K562 (cell line): ENCODE data around the gene TTN. TPM values are rescaled to one million over a fixed set of nuclear protein-coding genes. Genes with fewer than 3 reads are reported as not detected.

Experiments used
- ATAC-seq: fragments of 200-7000 bp; cut with Tn5 transposase; 3 replicates; pipeline ENCODE4 v1.9.1; 2020; ENCODE audit warnings: moderate library complexity
- BruUV-seq: library from RNA; stranded (reverse); fragments of 400-500 nt; replicated peaks from 2 replicates; lab custom pipeline; 2021; lab: Mats Ljungman, UMichigan
- CTCF ChIA-PET: fragments of 300-600 bp; formaldehyde crosslinking; extraction: SDS; loops from one replicate; lab custom pipeline; 2021; ENCODE audit warnings: low intra/inter-chr PET ratio; lab: Yijun Ruan, JAX
- POLR2A ChIA-PET: fragments of 300-600, 350-650 bp; sonication (Branson Sonifier 250); formaldehyde crosslinking; extraction: SDS; loops from one replicate; lab custom pipeline; 2021; ENCODE audit warnings: antibody characterized with exemption, inconsistent platforms; lab: Yijun Ruan, JAX
- DNase-seq, 4 experiments: peaks; one replicate each; pipeline versions ENCODE4 v3.0.0 to v3.0.0-alpha.2; 2011 to 2018; ENCODE audit warnings: low spot score in 3 of 4, mixed read lengths in 3 of 4; ENCODE audit errors: extremely low read depth in 1 of 4
- FAIRE-seq: peaks from 2 replicates; lab custom pipeline; 2011; peaks lifted over from hg19 to GRCh38; lab: Jason Lieb, UNC
- H2AFZ ChIP-seq: 2 replicates; pipeline ENCODE4 v1.6.0; 2011; ENCODE audit warnings: low read depth, low read length, control low read depth, inconsistent platforms
- H3K27ac ChIP-seq: fragments of 200-600 bp; 3 replicates; pipeline ENCODE4 v1.8.0; 2011; ENCODE audit warnings: low read depth, mild to moderate bottlenecking, control low read depth, inconsistent platforms, low read length, moderate library complexity, mixed read lengths; ENCODE audit errors: extremely low read depth
- H3K27me3 ChIP-seq, 2 experiments: fragments of 300-600 bp in 1 of 2; 2 replicates in 1 of 2; 3 replicates in 1 of 2; pipeline versions ENCODE4 v1.6.0 to v1.8.0; 2011; ENCODE audit warnings: inconsistent platforms in 2 of 2, low read length in 2 of 2, mild to moderate bottlenecking in 1 of 2, mixed read lengths in 1 of 2, moderate library complexity in 1 of 2; ENCODE audit not compliant: control insufficient read depth in 2 of 2, insufficient read depth in 2 of 2
- H3K36me3 ChIP-seq: fragments of 300-600 bp; 3 replicates; pipeline ENCODE4 v1.8.0; 2011; ENCODE audit warnings: mild to moderate bottlenecking, low read length, inconsistent platforms; ENCODE audit not compliant: control insufficient read depth, insufficient read depth
- H3K4me1 ChIP-seq, 2 experiments: fragments of 200-600 bp in 1 of 2; replicated peaks in 1 of 2; 2 replicates in 1 of 2; 3 replicates in 1 of 2; pipeline versions ENCODE4 v1.5.1 to v1.8.0; 2011; ENCODE audit warnings: inconsistent platforms in 2 of 2, low read length in 2 of 2, mild to moderate bottlenecking in 1 of 2, mixed read lengths in 1 of 2, moderate library complexity in 1 of 2; ENCODE audit not compliant: control insufficient read depth in 2 of 2, insufficient read depth in 2 of 2
- H3K4me2 ChIP-seq: 2 replicates; pipeline ENCODE4 v1.6.1; 2011; ENCODE audit warnings: low read length, control low read depth, inconsistent platforms, mixed read lengths; ENCODE audit not compliant: insufficient read depth
- H3K4me3 ChIP-seq: fragments of 200-600 bp; sonication (generic), shearing (Covaris generic); 2 replicates; pipeline ENCODE4 v1.5.1; 2016; ENCODE audit warnings: control low read depth, inconsistent platforms
- H3K79me2 ChIP-seq: fragments of 200-600 bp; 3 replicates; pipeline ENCODE4 v1.8.0; 2011; ENCODE audit warnings: low read length, inconsistent platforms; ENCODE audit not compliant: control insufficient read depth, insufficient read depth
- H3K9ac ChIP-seq, 2 experiments: 2 replicates each; pipeline versions ENCODE4 v1.6.0 to v1.6.1; 2011; ENCODE audit warnings: low read depth in 2 of 2, low read length in 2 of 2, control low read depth in 1 of 2, inconsistent platforms in 1 of 2, mild to moderate bottlenecking in 1 of 2, mixed read lengths in 1 of 2; ENCODE audit not compliant: insufficient read depth in 1 of 2
- H3K9me1 ChIP-seq: one replicate; pipeline ENCODE4 v1.6.0; 2011; ENCODE audit warnings: inconsistent platforms, mild to moderate bottlenecking, low read length, moderate library complexity; ENCODE audit not compliant: control insufficient read depth, insufficient read depth
- H3K9me3 ChIP-seq: replicated peaks from 2 replicates; pipeline ENCODE4 v1.5.1; 2011; ENCODE audit warnings: low read depth, low read length, inconsistent platforms; ENCODE audit not compliant: control insufficient read depth, insufficient read depth
- H4K20me1 ChIP-seq: replicated peaks from 2 replicates; pipeline ENCODE4 v1.6.1; 2011; ENCODE audit warnings: low read length, inconsistent platforms, mixed read lengths; ENCODE audit not compliant: control insufficient read depth, insufficient read depth
- CUX1 ChIP-seq: fragments of 200-800 bp; sonication (Bioruptor generic); IDR thresholded peaks from 2 replicates; pipeline ENCODE4 v1.6.1; 2016; ENCODE audit warnings: missing genetic modification characterization, missing compliant biosample characterization
- DACH1 ChIP-seq: fragments of 450-650 bp; IDR thresholded peaks from 2 replicates; pipeline ENCODE4 v1.6.1; 2018; ENCODE audit not compliant: partially characterized antibody
- MLX ChIP-seq, 2 experiments: fragments of 450-650 bp in 1 of 2; sonication (generic) in 1 of 2; formaldehyde crosslinking; conservative IDR thresholded peaks; 2 replicates each; pipeline versions ENCODE4 v1.4.0 to v1.8.1; 2020 to 2022; ENCODE audit warnings: mild to moderate bottlenecking in 1 of 2, missing genetic modification reagents in 1 of 2
- ZNF316 ChIP-seq: fragments of 450-650 bp; IDR thresholded peaks from 2 replicates; pipeline ENCODE4 v1.6.1; 2016
- WGBS: fragments of 100-300 bp; shearing (Covaris generic); methylation state at CpG from one replicate; pipeline ENCODE4 v1.1.6; 2016; ENCODE audit warnings: low coverage, mixed read lengths; ENCODE audit not compliant: insufficient coverage; ENCODE audit errors: missing lambda C conversion rate; 5-methylcytosine and 5-hydroxymethylcytosine counted together
- in situ Hi-C: fragments of 300-500 bp; cut with MboI; formaldehyde crosslinking; loops from 4 replicates; pipeline ENCODE4 v1.15.0; 2018; ENCODE audit warnings: inconsistent platforms, mixed read lengths
- intact Hi-C: fragments of 100-400 bp; cut with micrococcal nuclease; formaldehyde crosslinking; loops from 2 replicates; pipeline ENCODE4 v1.14.2; 2022
- polyA plus RNA-seq, 8 experiments: library from polyadenylated mRNA; depleted of rRNA in 4 of 8; stranded (reverse) in 5 of 8; unstranded in 3 of 8; fragments of >200 nt; fragmentation: Nextera tagmentation in 2 of 8; fragmentation: Illumina TruSeq in 1 of 8; extraction: Ambion mirVana in 2 of 8; extraction: Trizol in 1 of 8; gene quantifications; 2 replicates each; pipeline versions ENCODE4 v1.2.1 to v1.2.3, GENCODE V29; 2011 to 2014; ENCODE audit warnings: inconsistent platforms in 1 of 8, missing spikeins in 1 of 8
- total RNA-seq, 7 experiments: library from RNA; depleted of rRNA in 6 of 7; stranded (reverse); fragments of >200 nt in 6 of 7; fragmentation: Illumina TruSeq in 2 of 7; extraction: Trizol in 2 of 7; gene quantifications; 2 replicates each; pipeline versions ENCODE4 v1.2.1 to v1.2.3, GENCODE V29; 2011 to 2021; ENCODE audit warnings: low replicate concordance in 1 of 7

The TTN gene
- total and polyA plus RNA-seq, 9 of the 15 experiments (the other 6 are each of a cell fraction or from before 2014, with no cell fraction given), result under 0.01 to 0.20 (median 0.04) TPM; not detected in 1

GRCh38 chr2:178506949-178507348, 300.3 kb downstream of the TTN start:
- no peak for DNase-seq
- Histone ChIP-seq H3K4me2 (no peak overlapping the region), H3K9me1 (no peaks in the 10 kb centered on the region), H3K27ac (no peak overlapping the region), H3K4me3 (no peak overlapping the region), H3K79me2 (no peaks in the 10 kb centered on the region), H3K9ac (no peak overlapping the region), H2AFZ (no peak overlapping the region), H3K36me3 (peaks cover 30% of the 10 kb centered on the region), H3K4me1 (no peaks in the 10 kb centered on the region), H3K9me3 (no peaks in the 10 kb centered on the region), H3K27me3 (no peaks in the 10 kb centered on the region), H4K20me1 (no peaks in the 10 kb centered on the region)
- POLR2A ChIA-PET, result interaction anchor here (0.8 to 1.3 kb wide), 2 partner anchors 14 to 15 kb away, joined by 3 read pairs; no protein-coding TSS in a partner anchor
- no peak for FAIRE-seq
- ATAC-seq, result no peak
- WGBS, result 76% methylated on average over 1 of the region's 1 CpG
- CTCF ChIA-PET, result no interaction called here
- TF ChIP-seq MLX (CRISPR knock-in tag; conservative IDR thresholded peaks at IDR 0.05) (no peak), ZNF316 (0 out of 2 replicates have a peak, but pooled peaks have one; percentile 43), DACH1 (no peak), CUX1 (CRISPR knock-in tag) (no peak)
- intact Hi-C loops (no loop called here), in situ Hi-C loops (no loop called here)
- BruUV-seq, result no TSS peak
